Cardiac fibroblast (primary cell): ENCODE measurements around the gene TP53RK.
A peak's percentile ranks its signal among the peaks of the same experiment; 100 is the strongest.

Source experiments
- DNase-seq, 2 donors: peaks; one replicate each; pipeline versions ENCODE4 v3.0.0 to v3.0.0-alpha.2; 2010; ENCODE audit warnings: low read depth in 2 of 2
- H3K4me3 ChIP-seq, 2 donors: replicated peaks in 1 of 2; 1 replicate in 1 of 2; 2 replicates in 1 of 2; pipeline ENCODE4 v1.5.1; 2011; ENCODE audit warnings: low read depth in 2 of 2, low read length in 2 of 2, mild to moderate bottlenecking in 2 of 2, moderate library complexity in 1 of 2
- TF ChIP-seq, protein P1 (sequence below): IDR thresholded peaks from one replicate; pipeline ENCODE4 v1.5.1; 2011; ENCODE audit warnings: low read depth, mild to moderate bottlenecking, low read length, inconsistent platforms

Gene TP53RK

DNA sequence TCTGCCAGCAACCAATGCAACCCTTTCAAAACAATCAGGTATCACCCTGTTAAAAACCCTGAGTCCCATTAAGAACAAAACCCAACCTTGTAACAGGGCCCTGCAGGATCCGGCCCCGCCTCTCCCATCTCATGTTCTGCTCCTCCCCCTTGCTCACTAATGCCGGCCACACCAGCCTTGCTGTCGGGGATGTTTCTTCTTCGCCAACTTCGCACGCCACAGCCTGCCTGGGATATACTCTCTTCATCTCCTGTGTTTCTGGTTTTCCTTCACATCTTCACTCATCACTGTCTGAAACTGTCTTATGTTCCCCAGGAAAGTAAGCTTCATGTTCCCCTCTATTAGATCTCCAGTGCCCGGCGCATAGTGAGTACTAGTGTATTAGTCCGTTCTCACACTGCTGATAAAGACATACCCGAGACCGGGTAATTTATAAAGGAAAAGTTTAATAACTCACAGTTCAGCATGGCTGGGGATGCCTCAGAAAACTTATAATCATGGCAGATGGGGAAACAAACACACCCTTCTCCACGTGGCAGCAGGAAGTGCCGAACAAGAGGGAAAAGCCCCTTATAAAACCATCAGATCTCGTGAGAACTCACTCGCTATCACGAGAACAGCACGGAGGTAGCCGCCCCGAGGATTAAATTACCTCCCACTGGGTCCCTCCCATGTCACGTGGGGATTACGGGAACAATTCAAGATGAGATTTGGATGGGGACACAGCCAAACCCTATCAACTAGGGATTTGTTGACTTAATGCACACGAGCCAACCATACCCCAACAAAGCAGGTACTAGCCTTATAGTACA, 5.1 kb downstream of the TP53RK start:
- H3K4me3 ChIP-seq: peak overlapping the region; percentile 42 to 55
- DNase-seq: peak; percentile 70 to 88
- TF ChIP-seq, protein P1, sequence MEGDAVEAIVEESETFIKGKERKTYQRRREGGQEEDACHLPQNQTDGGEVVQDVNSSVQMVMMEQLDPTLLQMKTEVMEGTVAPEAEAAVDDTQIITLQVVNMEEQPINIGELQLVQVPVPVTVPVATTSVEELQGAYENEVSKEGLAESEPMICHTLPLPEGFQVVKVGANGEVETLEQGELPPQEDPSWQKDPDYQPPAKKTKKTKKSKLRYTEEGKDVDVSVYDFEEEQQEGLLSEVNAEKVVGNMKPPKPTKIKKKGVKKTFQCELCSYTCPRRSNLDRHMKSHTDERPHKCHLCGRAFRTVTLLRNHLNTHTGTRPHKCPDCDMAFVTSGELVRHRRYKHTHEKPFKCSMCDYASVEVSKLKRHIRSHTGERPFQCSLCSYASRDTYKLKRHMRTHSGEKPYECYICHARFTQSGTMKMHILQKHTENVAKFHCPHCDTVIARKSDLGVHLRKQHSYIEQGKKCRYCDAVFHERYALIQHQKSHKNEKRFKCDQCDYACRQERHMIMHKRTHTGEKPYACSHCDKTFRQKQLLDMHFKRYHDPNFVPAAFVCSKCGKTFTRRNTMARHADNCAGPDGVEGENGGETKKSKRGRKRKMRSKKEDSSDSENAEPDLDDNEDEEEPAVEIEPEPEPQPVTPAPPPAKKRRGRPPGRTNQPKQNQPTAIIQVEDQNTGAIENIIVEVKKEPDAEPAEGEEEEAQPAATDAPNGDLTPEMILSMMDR: no peak

DNA sequence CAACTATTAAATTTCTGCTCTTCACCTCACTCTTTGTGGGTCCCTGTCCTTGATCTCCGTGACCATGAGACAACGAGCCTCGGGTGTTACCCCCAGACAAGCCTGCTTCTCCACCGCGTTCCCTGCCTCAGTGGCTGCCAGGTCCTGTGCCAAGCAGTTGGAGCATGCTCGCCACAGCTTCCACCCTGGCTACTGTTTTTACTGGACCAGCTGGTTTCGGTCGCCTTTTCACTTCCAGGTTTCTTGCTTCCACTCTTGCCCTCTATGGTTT, 5.6 kb downstream of the TP53RK start:
- TF ChIP-seq, protein P1: no peak
- H3K4me3 ChIP-seq: peak overlapping the region; percentile 42 to 55
- no peak for DNase-seq

DNA sequence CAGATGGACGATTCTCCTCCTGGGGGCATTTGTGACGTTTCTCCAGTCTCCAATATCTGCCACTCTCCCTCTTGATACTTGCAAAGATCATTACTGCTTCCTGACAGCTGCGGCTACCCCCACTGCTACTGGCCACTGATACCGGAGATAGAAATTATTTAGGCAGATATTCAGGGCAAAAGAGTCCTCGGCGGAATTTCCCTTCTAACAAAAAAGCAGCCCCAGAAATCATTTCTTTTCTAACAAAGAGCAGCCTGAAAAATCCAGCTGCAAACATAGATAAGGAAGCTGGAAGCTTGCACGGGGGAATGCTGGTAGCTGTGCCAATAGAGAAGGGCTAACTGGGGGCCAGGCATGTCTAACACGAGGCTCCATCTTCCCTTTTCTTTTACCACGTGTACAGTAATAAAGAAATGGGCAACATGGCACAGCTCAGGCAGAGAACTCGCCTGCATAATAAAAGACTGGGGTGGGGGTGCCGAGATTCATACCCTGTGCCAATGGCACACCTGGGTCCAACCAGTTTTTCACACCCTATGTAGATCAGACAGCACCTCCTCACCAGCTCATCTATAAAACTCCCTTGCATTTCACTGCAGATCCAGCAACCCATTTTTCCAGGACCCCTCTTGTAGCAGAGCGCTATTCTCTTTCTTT, 6.1 kb downstream of the TP53RK start:
- TF ChIP-seq, protein P1: no peak
- peak in 1 of 2 donors; percentile 56 for DNase-seq
- H3K4me3 ChIP-seq: peak overlapping the region; percentile 42 to 55

DNA sequence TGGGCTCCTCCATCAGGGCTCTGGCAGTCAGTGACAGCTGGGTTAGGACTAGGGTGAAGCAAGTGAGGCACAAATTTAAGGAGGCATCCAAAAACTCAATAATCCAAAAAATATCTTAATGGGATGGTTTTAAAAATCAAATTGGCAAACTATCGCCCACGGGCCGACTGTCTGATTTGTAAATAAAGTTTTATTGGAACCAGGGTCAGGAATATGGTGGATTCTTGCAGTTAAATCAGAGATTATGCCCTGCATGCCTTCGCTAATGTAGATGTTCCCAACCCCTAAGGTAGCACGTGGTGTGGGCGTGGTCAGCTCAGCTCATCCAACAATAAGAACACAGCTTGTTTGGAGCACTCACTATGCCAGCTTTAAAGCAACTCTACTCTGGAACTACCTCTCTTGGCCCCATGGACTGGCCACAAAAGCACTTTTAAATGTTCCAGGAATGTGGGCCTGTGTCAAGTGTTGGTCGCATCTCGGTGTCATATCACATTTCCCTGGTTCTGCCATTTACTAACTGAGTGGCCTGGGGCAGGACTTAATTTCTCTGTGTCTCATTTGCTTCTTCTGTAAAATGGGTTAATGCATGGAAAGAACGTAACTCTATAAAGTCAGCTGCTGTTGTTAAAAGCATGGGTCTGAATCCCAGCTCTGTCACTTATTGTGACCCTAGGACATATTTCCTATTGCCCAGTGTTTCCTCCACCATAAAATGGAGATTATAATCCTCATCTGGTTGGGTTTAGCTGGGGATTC, 7.0 kb downstream of the TP53RK start:
- no peak overlapping the region for H3K4me3 ChIP-seq
- TF ChIP-seq, protein P1: no peak
- DNase-seq: no peak

DNA sequence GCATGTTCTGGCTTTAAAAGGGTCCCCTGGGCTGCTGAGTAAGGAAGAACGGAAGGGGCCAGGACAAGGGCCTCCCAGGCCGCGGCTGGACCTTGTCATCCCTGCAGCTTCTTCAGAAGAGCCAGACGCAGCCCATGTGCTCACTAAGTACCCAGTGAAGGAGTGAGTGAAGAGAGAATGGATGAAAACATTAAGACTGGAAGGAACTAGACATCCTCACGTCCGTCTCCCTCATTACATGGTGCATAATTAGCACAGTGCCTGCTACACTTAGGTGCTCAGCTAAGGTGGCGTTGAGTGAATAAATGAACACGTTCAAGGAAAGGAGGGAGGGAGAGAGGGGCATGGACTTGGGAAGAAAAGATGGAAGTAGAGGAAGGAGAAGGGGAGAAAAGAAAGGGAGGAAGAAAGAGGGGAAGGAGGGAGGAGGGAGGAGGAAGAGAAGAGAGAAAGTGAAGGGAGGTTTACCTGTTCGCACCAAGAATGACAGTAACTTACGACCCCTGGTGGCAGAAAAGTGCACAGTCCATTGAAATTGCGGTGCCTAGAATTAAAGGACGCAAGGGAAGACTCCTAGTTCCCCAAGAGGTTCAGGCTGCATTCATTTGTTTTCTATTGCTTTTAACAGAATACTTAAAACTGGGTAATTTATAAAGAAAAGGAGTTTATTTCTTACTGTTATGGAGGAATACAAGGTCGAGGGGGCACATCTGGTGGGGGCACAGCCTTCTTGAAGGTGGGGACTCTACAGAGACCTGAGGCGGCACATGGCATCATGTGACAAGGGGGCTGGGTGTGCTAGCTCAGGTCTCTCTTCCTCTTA, 8.0 kb downstream of the TP53RK start:
- TF ChIP-seq, protein P1: peak; percentile 80
- no peak overlapping the region for H3K4me3 ChIP-seq
- peak; percentile 63 to 64 for DNase-seq

DNA sequence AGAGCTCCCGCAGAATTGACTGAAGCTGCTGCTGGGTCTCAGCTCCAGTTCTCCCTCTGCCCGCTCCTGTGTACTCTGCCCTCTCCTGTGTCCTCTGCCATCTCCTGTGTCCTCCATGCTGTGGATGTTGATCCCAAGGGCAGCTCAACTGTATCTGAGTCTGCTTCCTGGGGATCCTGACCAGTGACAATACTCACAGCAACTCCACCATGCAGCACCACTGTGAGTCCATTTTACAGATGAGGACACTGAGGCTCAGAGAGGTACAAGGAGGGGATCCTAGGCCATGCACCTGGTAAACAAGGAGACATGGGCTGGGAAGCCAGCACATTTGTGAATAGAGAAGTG, 8.6 kb downstream of the TP53RK start:
- TF ChIP-seq, protein P1: no peak
- H3K4me3 ChIP-seq: no peak overlapping the region
- DNase-seq: no peak
